H1 (cell line): Measurements from ENCODE around the gene ZYG11B. TPM values are rescaled to one million over a fixed set of nuclear protein-coding genes. Genes with fewer than 3 reads are reported as not detected.

ENCODE experiments used
- CTCF ChIA-PET: fragments of 300-600 bp; sonication (Branson Sonifier 250); formaldehyde crosslinking; loops from one replicate; lab custom pipeline; 2021; ENCODE audit not compliant: partially characterized antibody; lab: Charles Lee
- POLR2A ChIA-PET: fragments of 300-600 bp; sonication (Branson Sonifier 250); formaldehyde crosslinking; loops from one replicate; lab custom pipeline; 2021; ENCODE audit warnings: inconsistent platforms; ENCODE audit not compliant: partially characterized antibody; lab: Charles Lee
- DNase-seq, 2 experiments: peaks; one replicate each; pipeline versions ENCODE4 v3.0.0 to v3.0.0-alpha.2; 2010 to 2022; ENCODE audit warnings: low spot score in 2 of 2, low read depth in 1 of 2, mixed read lengths in 1 of 2
- FAIRE-seq: peaks from 2 replicates; lab custom pipeline; 2011; peaks lifted over from hg19 to GRCh38; lab: Jason Lieb, UNC
- H2AFZ ChIP-seq: 2 replicates; pipeline ENCODE4 v1.8.1; 2012; ENCODE audit warnings: low read length, inconsistent platforms
- H2AK5ac ChIP-seq: 2 replicates; pipeline ENCODE4 v1.6.1; 2013; ENCODE audit warnings: low read depth, low read length
- H2BK120ac ChIP-seq: replicated peaks from 2 replicates; pipeline ENCODE3; 2013; ENCODE audit warnings: low read depth, low read length, inconsistent platforms
- H2BK12ac ChIP-seq: 2 replicates; pipeline ENCODE4 v1.6.1; 2013; ENCODE audit warnings: low read depth, low read length
- H2BK15ac ChIP-seq: 2 replicates; pipeline ENCODE4 v1.6.1; 2013; ENCODE audit warnings: low read length
- H2BK20ac ChIP-seq: 2 replicates; pipeline ENCODE4 v1.6.1; 2013; ENCODE audit warnings: low read length
- H2BK5ac ChIP-seq: 2 replicates; pipeline ENCODE4 v1.6.1; 2013; ENCODE audit warnings: low read depth, low read length
- H3K14ac ChIP-seq: 2 replicates; pipeline ENCODE4 v1.6.1; 2013; ENCODE audit warnings: inconsistent platforms; ENCODE audit not compliant: insufficient read length
- H3K18ac ChIP-seq: 2 replicates; pipeline ENCODE4 v1.6.1; 2013; ENCODE audit warnings: low read length; ENCODE audit errors: extremely low read depth
- H3K23ac ChIP-seq: 2 replicates; pipeline ENCODE4 v1.6.1; 2013; ENCODE audit warnings: inconsistent platforms; ENCODE audit not compliant: insufficient read length
- H3K23me2 ChIP-seq: 2 replicates; pipeline ENCODE4 v1.6.1; 2013; ENCODE audit warnings: low read depth, low read length
- H3K27ac ChIP-seq: 2 replicates; pipeline ENCODE4 v1.6.1; 2011; ENCODE audit warnings: low read depth, low read length, inconsistent platforms
- H3K27me3 ChIP-seq, 4 experiments: replicated peaks in 1 of 4; 1 replicate in 1 of 4; 2 replicates in 3 of 4; pipeline versions ENCODE4 v1.6.1 to v1.8.1; 2011 to 2013; ENCODE audit warnings: low read length in 3 of 4, mild to moderate bottlenecking in 3 of 4, inconsistent platforms in 2 of 4, mixed read lengths in 2 of 4, moderate library complexity in 1 of 4; ENCODE audit not compliant: control insufficient read depth in 3 of 4, insufficient read depth in 3 of 4; ENCODE audit errors: extremely low read depth in 1 of 4
- H3K36me3 ChIP-seq, 4 experiments: 2 replicates each; pipeline versions ENCODE4 v1.6.1 to v1.8.1; 2011 to 2013; ENCODE audit warnings: mild to moderate bottlenecking in 4 of 4, low read length in 3 of 4, moderate library complexity in 2 of 4, control low read depth in 1 of 4, inconsistent platforms in 1 of 4; ENCODE audit not compliant: insufficient read depth in 4 of 4, control insufficient read depth in 2 of 4
- H3K4ac ChIP-seq: replicated peaks from 2 replicates; pipeline ENCODE3; 2013; ENCODE audit warnings: low read length, low read depth, mixed read lengths, inconsistent platforms; ENCODE audit not compliant: insufficient read length
- H3K4me1 ChIP-seq, 4 experiments: replicated peaks in 1 of 4; 1 replicate in 1 of 4; 2 replicates in 3 of 4; pipeline versions ENCODE4 v1.6.1 to v1.8.1; 2011 to 2013; ENCODE audit warnings: low read length in 3 of 4, inconsistent platforms in 2 of 4, mixed read lengths in 1 of 4; ENCODE audit not compliant: insufficient read depth in 4 of 4, control insufficient read depth in 3 of 4
- H3K4me2 ChIP-seq, 2 experiments: 2 replicates each; pipeline versions ENCODE4 v1.6.1 to v1.8.1; 2011 to 2013; ENCODE audit warnings: low read depth in 2 of 2, low read length in 2 of 2, control low read depth in 1 of 2, inconsistent platforms in 1 of 2, mild to moderate bottlenecking in 1 of 2; ENCODE audit not compliant: insufficient read depth in 1 of 2
- H3K4me3 ChIP-seq, 4 experiments: fragments of 200-600, 300-600 bp in 1 of 4; sonication (generic), shearing (Covaris generic), sonication (Bioruptor Twin) in 1 of 4; 2 replicates each; pipeline versions ENCODE4 v1.5.1 to v1.8.1; 2011 to 2016; ENCODE audit warnings: low read length in 4 of 4, low read depth in 3 of 4, control low read depth in 2 of 4, inconsistent platforms in 2 of 4, mild to moderate bottlenecking in 2 of 4, mixed read lengths in 1 of 4, moderate library complexity in 1 of 4; ENCODE audit not compliant: insufficient read depth in 2 of 4; ENCODE audit errors: extremely low read depth in 1 of 4
- H3K56ac ChIP-seq: replicated peaks from 2 replicates; pipeline ENCODE3; 2013; ENCODE audit warnings: low read depth, mild to moderate bottlenecking, mixed read lengths, low read length, inconsistent platforms; ENCODE audit not compliant: insufficient read length
- H3K79me1 ChIP-seq: 2 replicates; pipeline ENCODE4 v1.6.1; 2013; ENCODE audit warnings: low read depth, low read length, control low read depth
- H3K79me2 ChIP-seq, 2 experiments: 2 replicates each; pipeline versions ENCODE4 v1.6.1 to v1.8.1; 2012 to 2013; ENCODE audit warnings: low read length in 2 of 2, mild to moderate bottlenecking in 2 of 2, inconsistent platforms in 1 of 2; ENCODE audit not compliant: insufficient read depth in 2 of 2, control insufficient read depth in 1 of 2
- H3K9ac ChIP-seq, 4 experiments: replicated peaks in 1 of 4; 1 replicate in 1 of 4; 2 replicates in 3 of 4; pipeline versions ENCODE4 v1.6.1 to v1.8.1; 2011 to 2013; ENCODE audit warnings: low read depth in 3 of 4, low read length in 3 of 4, control low read depth in 2 of 4, mild to moderate bottlenecking in 2 of 4, moderate library complexity in 2 of 4, inconsistent platforms in 1 of 4; ENCODE audit errors: extremely low read depth in 1 of 4
- H3K9me3 ChIP-seq, 2 experiments: 2 replicates each; pipeline versions ENCODE4 v1.6.1 to v1.8.1; 2012 to 2013; ENCODE audit warnings: mild to moderate bottlenecking in 2 of 2, moderate library complexity in 2 of 2, control low read depth in 1 of 2, inconsistent platforms in 1 of 2, low read depth in 1 of 2, low read length in 1 of 2, mixed read lengths in 1 of 2; ENCODE audit not compliant: insufficient read depth in 2 of 2
- H4K20me1 ChIP-seq, 2 experiments: replicated peaks in 1 of 2; 2 replicates each; pipeline versions ENCODE3 to v1.8.1; 2011 to 2013; ENCODE audit warnings: inconsistent platforms in 2 of 2, low read length in 2 of 2, mild to moderate bottlenecking in 1 of 2; ENCODE audit not compliant: insufficient read depth in 2 of 2, control insufficient read depth in 1 of 2
- H4K5ac ChIP-seq: 2 replicates; pipeline ENCODE4 v1.6.1; 2013; ENCODE audit warnings: low read length, low read depth, mixed read lengths, inconsistent platforms; ENCODE audit not compliant: insufficient read length
- H4K8ac ChIP-seq: 2 replicates; pipeline ENCODE4 v1.8.0; 2013; ENCODE audit warnings: mild to moderate bottlenecking, moderate library complexity, low read length, inconsistent platforms; ENCODE audit not compliant: insufficient read depth; ENCODE audit errors: extremely low read depth
- H4K91ac ChIP-seq: replicated peaks from 2 replicates; pipeline ENCODE3; 2013; ENCODE audit warnings: low read length, mixed read lengths, inconsistent platforms; ENCODE audit not compliant: insufficient read length
- BRCA1 ChIP-seq: IDR thresholded peaks from 2 replicates; pipeline ENCODE4 v1.6.1; 2012; ENCODE audit warnings: low read depth, low read length, improper control_type of control experiment
- CBX5 ChIP-seq: fragments of 300-800, 300-1000 bp; sonication (generic); IDR thresholded peaks from 2 replicates; pipeline ENCODE4 v1.7.1; 2016; ENCODE audit warnings: antibody characterized with exemption, low read length, low read depth
- CTBP2 ChIP-seq: IDR thresholded peaks from 2 replicates; pipeline ENCODE4 v1.7.0; 2011; ENCODE audit warnings: borderline replicate concordance, mild to moderate bottlenecking, moderate library complexity, mixed read lengths, low read length; ENCODE audit not compliant: insufficient read depth, insufficient read length
- HDAC6 ChIP-seq: IDR thresholded peaks from one replicate; pipeline ENCODE4 v1.7.1; 2012; ENCODE audit warnings: low read depth, mild to moderate bottlenecking, inconsistent platforms, low read length, moderate library complexity
- RBBP5 ChIP-seq: IDR thresholded peaks from 2 replicates; pipeline ENCODE4 v1.7.1; 2012; ENCODE audit warnings: low read depth, mild to moderate bottlenecking, inconsistent platforms, low read length, moderate library complexity, borderline replicate concordance
- SIX5 ChIP-seq: IDR thresholded peaks from 2 replicates; pipeline ENCODE4 v1.6.1; 2011; ENCODE audit warnings: mild to moderate bottlenecking, low read depth, low read length
- SP1 ChIP-seq: IDR thresholded peaks from 2 replicates; pipeline ENCODE4 v1.6.1; 2011; ENCODE audit warnings: low read depth, low read length
- TCF12 ChIP-seq: IDR thresholded peaks from 2 replicates; pipeline ENCODE4 v1.6.1; 2011; ENCODE audit warnings: low read depth, mild to moderate bottlenecking, low read length
- ZNF274 ChIP-seq: IDR thresholded peaks from 2 replicates; pipeline ENCODE4 v1.7.0; 2012; ENCODE audit warnings: low read length, borderline replicate concordance; ENCODE audit errors: extremely low read depth
- WGBS, 2 experiments: shearing (Covaris generic) in 1 of 2; methylation state at CpG; one replicate each; pipeline versions ENCODE4 v1.1.6 to v1.1.7; 2013 to 2015; ENCODE audit warnings: low lambda C conversion rate in 2 of 2, mixed read lengths in 2 of 2, inconsistent platforms in 1 of 2, low coverage in 1 of 2, missing lambda C conversion rate in 1 of 2; ENCODE audit not compliant: insufficient replicate concordance in 2 of 2, insufficient coverage in 1 of 2, insufficient read length in 1 of 2; ENCODE audit errors: extremely low coverage in 1 of 2, missing lambda C conversion rate in 1 of 2; 5-methylcytosine and 5-hydroxymethylcytosine counted together
- polyA plus RNA-seq, 7 experiments: library from polyadenylated mRNA; depleted of rRNA in 3 of 7; stranded (reverse) in 5 of 7; unstranded in 2 of 7; fragments of >200 nt in 5 of 7; fragments of 200-250 nt in 2 of 7; gene quantifications; 1 replicate in 5 of 7; 2 replicates in 1 of 7; 4 replicates in 1 of 7; pipeline versions ENCODE4 v1.2.1 to v1.2.3, GENCODE V29; 2011 to 2013; ENCODE audit warnings: missing spikeins in 2 of 7, mixed read lengths in 2 of 7
- total RNA-seq: library from RNA; stranded (reverse); fragmentation: NEBNext Ultra II Directional; extraction: Animal tissue kit (Norgen Biotek cat#: 25700); gene quantifications from 2 replicates; pipeline ENCODE4 v1.2.1, GENCODE V29; 2021
- TF ChIP-seq, protein P1 (sequence below), 3 experiments: IDR thresholded peaks; 1 replicate in 2 of 3; 2 replicates in 1 of 3; pipeline versions ENCODE4 v1.5.1 to v1.6.1; 2011; ENCODE audit warnings: low read length in 3 of 3, mild to moderate bottlenecking in 3 of 3, inconsistent platforms in 2 of 3, low read depth in 1 of 3, moderate library complexity in 1 of 3; ENCODE audit not compliant: insufficient read depth in 1 of 3; ENCODE audit errors: control extremely low read depth in 1 of 3

ZYG11B gene
- total and polyA plus RNA-seq, 2 of the 8 experiments (the other 6 are each of a cell fraction or from before 2014, with no cell fraction given), result 4.4 to 20.9 TPM

DNA sequence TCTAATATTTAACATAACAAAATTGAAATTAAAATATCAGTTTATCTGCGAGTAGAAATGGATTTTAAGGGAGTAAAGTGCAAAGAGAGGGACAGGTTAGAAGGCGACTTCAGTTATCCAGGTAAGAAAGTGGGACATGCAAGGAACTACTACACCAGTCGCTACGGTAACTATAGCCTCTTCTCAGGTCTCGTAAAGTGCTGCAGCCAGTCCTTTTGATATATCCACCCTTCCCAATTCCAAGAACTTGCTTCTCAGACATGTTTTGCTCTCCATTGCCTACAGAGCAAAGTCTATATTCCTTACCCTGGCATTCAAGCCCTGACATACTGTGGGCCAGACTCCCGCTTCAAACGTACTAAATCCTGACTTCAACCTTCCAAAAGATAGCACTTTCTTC, 30.6 kb upstream of the ZYG11B start:
- Histone ChIP-seq H2BK12ac (no peak overlapping the region), H3K9ac (no peak overlapping the region), H2AFZ (no peak overlapping the region), H3K27me3 (no peaks in the 10 kb centered on the region), H3K23ac (no peak overlapping the region), H4K91ac (no peak overlapping the region), H3K9me3 (no peaks in the 10 kb centered on the region), H3K56ac (no peak overlapping the region), H3K27ac (no peak overlapping the region), H2BK20ac (no peak overlapping the region), H3K36me3 (peaks cover 6 to 32% (median 17%) of the 10 kb centered on the region in 4 experiments), H2BK15ac (no peak overlapping the region), H2BK5ac (no peak overlapping the region), H3K23me2 (peaks cover 6% of the 10 kb centered on the region), H3K79me2 (peaks cover 16 to 51% of the 10 kb centered on the region in 2 experiments), H3K4me3 (no peak overlapping the region), H3K18ac (no peak overlapping the region), H3K79me1 (peaks cover 14% of the 10 kb centered on the region), H3K4me2 (peak overlapping the region; percentile 3 to 20; a peak in 3 of 4 replicates), H2BK120ac (no peak overlapping the region), H3K4ac (no peak overlapping the region), H2AK5ac (no peak overlapping the region), H4K8ac (no peak overlapping the region), H4K5ac (no peak overlapping the region), H3K14ac (no peak overlapping the region), H4K20me1 (peaks cover 1 to 7% of the 10 kb centered on the region in 2 experiments), H3K4me1 (peaks cover 4 to 9% (median 7%) of the 10 kb centered on the region in 4 experiments; a peak in 5 of 7 replicates)
- WGBS, 2 experiments, result 88% methylated on average over 7 of the region's 7 CpGs; no CpG with 5 or more reads in 1 of the 2 experiments
- ChIA-PET CTCF (interaction anchor here (2.7 kb wide), 1 partner anchor 9 kb away, joined by 14 read pairs; no protein-coding TSS in a partner anchor), POLR2A (interaction anchor here (0.9 kb wide), 1 partner anchor 8 kb away, joined by 3 read pairs; no protein-coding TSS in a partner anchor)
- FAIRE-seq (no peak), DNase-seq (no peak)
- TF ChIP-seq BRCA1, result no peak
- no peak for TF ChIP-seq ZNF274
- no peak for TF ChIP-seq RBBP5
- TF ChIP-seq, protein P1, sequence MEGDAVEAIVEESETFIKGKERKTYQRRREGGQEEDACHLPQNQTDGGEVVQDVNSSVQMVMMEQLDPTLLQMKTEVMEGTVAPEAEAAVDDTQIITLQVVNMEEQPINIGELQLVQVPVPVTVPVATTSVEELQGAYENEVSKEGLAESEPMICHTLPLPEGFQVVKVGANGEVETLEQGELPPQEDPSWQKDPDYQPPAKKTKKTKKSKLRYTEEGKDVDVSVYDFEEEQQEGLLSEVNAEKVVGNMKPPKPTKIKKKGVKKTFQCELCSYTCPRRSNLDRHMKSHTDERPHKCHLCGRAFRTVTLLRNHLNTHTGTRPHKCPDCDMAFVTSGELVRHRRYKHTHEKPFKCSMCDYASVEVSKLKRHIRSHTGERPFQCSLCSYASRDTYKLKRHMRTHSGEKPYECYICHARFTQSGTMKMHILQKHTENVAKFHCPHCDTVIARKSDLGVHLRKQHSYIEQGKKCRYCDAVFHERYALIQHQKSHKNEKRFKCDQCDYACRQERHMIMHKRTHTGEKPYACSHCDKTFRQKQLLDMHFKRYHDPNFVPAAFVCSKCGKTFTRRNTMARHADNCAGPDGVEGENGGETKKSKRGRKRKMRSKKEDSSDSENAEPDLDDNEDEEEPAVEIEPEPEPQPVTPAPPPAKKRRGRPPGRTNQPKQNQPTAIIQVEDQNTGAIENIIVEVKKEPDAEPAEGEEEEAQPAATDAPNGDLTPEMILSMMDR (IDR thresholded peaks at IDR 0.05; ENCODE audit: control extremely low read depth in 1 of 3, insufficient read depth in 1 of 3, low read depth in 1 of 3, low read length in 3 of 3), result no peak
- no peak for TF ChIP-seq CTBP2
- TF ChIP-seq SP1, result no peak
- TF ChIP-seq HDAC6, result no peak
- TF ChIP-seq SIX5, result no peak
- no peak for TF ChIP-seq TCF12
- TF ChIP-seq CBX5, result no peak
